HEK293 (cell line): ENCODE data around the gene OSBP2.

Source experiments
- HOXD13 ChIP-seq: sonication (generic); formaldehyde crosslinking; IDR thresholded peaks from 2 replicates; pipeline ENCODE4 v1.8.0; 2022; ENCODE audit warnings: missing genetic modification reagents, borderline replicate concordance
- KLF16 ChIP-seq: fragments of 450-650 bp; formaldehyde crosslinking; IDR thresholded peaks from 2 replicates; pipeline ENCODE4 v1.5.1; 2017; ENCODE audit warnings: missing biosample characterization, missing genetic modification characterization
- KLF17 ChIP-seq: fragments of 450-650 bp; formaldehyde crosslinking; IDR thresholded peaks from 2 replicates; pipeline ENCODE4 v1.5.1; 2016; ENCODE audit warnings: missing biosample characterization, missing genetic modification characterization
- KLF8 ChIP-seq: fragments of 450-650 bp; formaldehyde crosslinking; IDR thresholded peaks from 2 replicates; pipeline ENCODE4 v1.5.1; 2016; ENCODE audit warnings: missing biosample characterization, missing genetic modification characterization
- MYNN ChIP-seq: fragments of 450-650 bp; formaldehyde crosslinking; IDR thresholded peaks from 2 replicates; pipeline ENCODE4 v1.5.1; 2016; ENCODE audit warnings: missing biosample characterization, missing genetic modification characterization, borderline replicate concordance
- OVOL3 ChIP-seq: fragments of 450-650 bp; formaldehyde crosslinking; IDR thresholded peaks from 2 replicates; pipeline ENCODE4 v1.5.1; 2016; ENCODE audit warnings: missing biosample characterization, missing genetic modification characterization
- PATZ1 ChIP-seq: fragments of 450-650 bp; formaldehyde crosslinking; IDR thresholded peaks from 2 replicates; pipeline ENCODE4 v1.5.1; 2016; ENCODE audit warnings: missing biosample characterization, missing genetic modification characterization
- PRDM10 ChIP-seq: fragments of 450-650 bp; formaldehyde crosslinking; IDR thresholded peaks from 2 replicates; pipeline ENCODE4 v1.5.1; 2016; ENCODE audit warnings: missing biosample characterization, missing genetic modification characterization
- SP3 ChIP-seq: fragments of 450-650 bp; formaldehyde crosslinking; IDR thresholded peaks from 2 replicates; pipeline ENCODE4 v1.5.1; 2016; ENCODE audit warnings: missing biosample characterization, missing genetic modification characterization
- SP7 ChIP-seq: fragments of 450-650 bp; formaldehyde crosslinking; IDR thresholded peaks from 2 replicates; pipeline ENCODE4 v1.5.1; 2016; ENCODE audit warnings: missing biosample characterization, missing genetic modification characterization
- WT1 ChIP-seq: fragments of 450-650 bp; formaldehyde crosslinking; IDR thresholded peaks from 2 replicates; pipeline ENCODE4 v1.5.1; 2016; ENCODE audit warnings: missing biosample characterization, missing genetic modification characterization
- ZBTB10 ChIP-seq: fragments of 450-650 bp; formaldehyde crosslinking; IDR thresholded peaks from 2 replicates; pipeline ENCODE4 v1.5.1; 2016; ENCODE audit warnings: missing biosample characterization, missing genetic modification characterization
- ZEB2 ChIP-seq: fragments of 450-650 bp; formaldehyde crosslinking; IDR thresholded peaks from 2 replicates; pipeline ENCODE4 v1.5.1; 2016; ENCODE audit warnings: missing biosample characterization, missing genetic modification characterization
- ZNF140 ChIP-seq: fragments of 450-650 bp; formaldehyde crosslinking; IDR thresholded peaks from 2 replicates; pipeline ENCODE4 v1.5.1; 2016; ENCODE audit warnings: missing biosample characterization, missing genetic modification characterization
- ZNF16 ChIP-seq: fragments of 450-650 bp; formaldehyde crosslinking; IDR thresholded peaks from 2 replicates; pipeline ENCODE4 v1.5.1; 2016; ENCODE audit warnings: low read depth, missing biosample characterization, missing genetic modification characterization
- ZNF221 ChIP-seq: fragments of 450-650 bp; formaldehyde crosslinking; IDR thresholded peaks from 2 replicates; pipeline ENCODE4 v1.5.1; 2017; ENCODE audit warnings: missing biosample characterization, missing genetic modification characterization, borderline replicate concordance
- ZNF266 ChIP-seq: fragments of 450-650 bp; formaldehyde crosslinking; IDR thresholded peaks from 2 replicates; pipeline ENCODE4 v1.5.1; 2016; ENCODE audit warnings: missing biosample characterization, missing genetic modification characterization, low read depth
- ZNF274 ChIP-seq, 2 experiments: fragments of 200-500 bp in 1 of 2; fragments of 450-650 bp in 1 of 2; sonication (Bioruptor generic) in 1 of 2; formaldehyde crosslinking in 1 of 2; IDR thresholded peaks; 2 replicates each; pipeline versions ENCODE4 v1.5.1 to v1.6.1; 2014 to 2016; ENCODE audit warnings: borderline replicate concordance in 1 of 2, inconsistent platforms in 1 of 2, low read length in 1 of 2, missing biosample characterization in 1 of 2, missing genetic modification characterization in 1 of 2
- ZNF404 ChIP-seq: fragments of 450-650 bp; formaldehyde crosslinking; IDR thresholded peaks from 2 replicates; pipeline ENCODE4 v1.5.1; 2017; ENCODE audit warnings: missing biosample characterization, missing genetic modification characterization
- ZNF488 ChIP-seq: fragments of 450-650 bp; formaldehyde crosslinking; IDR thresholded peaks from 2 replicates; pipeline ENCODE4 v1.5.1; 2016; ENCODE audit warnings: missing biosample characterization, missing genetic modification characterization
- ZNF544 ChIP-seq: fragments of 450-650 bp; formaldehyde crosslinking; IDR thresholded peaks from 2 replicates; pipeline ENCODE4 v1.5.0; 2017; ENCODE audit warnings: missing biosample characterization, missing genetic modification characterization
- ZNF600 ChIP-seq: fragments of 450-650 bp; formaldehyde crosslinking; IDR thresholded peaks from 2 replicates; pipeline ENCODE4 v1.5.1; 2016; ENCODE audit warnings: missing biosample characterization, missing genetic modification characterization
- ZNF621 ChIP-seq: fragments of 450-650 bp; formaldehyde crosslinking; IDR thresholded peaks from 2 replicates; pipeline ENCODE4 v1.5.1; 2017; ENCODE audit warnings: missing biosample characterization, missing genetic modification characterization
- ZNF623 ChIP-seq: fragments of 450-650 bp; formaldehyde crosslinking; IDR thresholded peaks from 2 replicates; pipeline ENCODE4 v1.5.1; 2016; ENCODE audit warnings: missing biosample characterization, missing genetic modification characterization
- ZNF658 ChIP-seq: fragments of 450-650 bp; formaldehyde crosslinking; IDR thresholded peaks from 2 replicates; pipeline ENCODE4; 2016; ENCODE audit warnings: missing biosample characterization, missing genetic modification characterization
- ZNF747 ChIP-seq: fragments of 450-650 bp; formaldehyde crosslinking; IDR thresholded peaks from 2 replicates; pipeline ENCODE4 v1.5.1; 2016; ENCODE audit warnings: missing biosample characterization, missing genetic modification characterization
- ZNF785 ChIP-seq: fragments of 450-650 bp; formaldehyde crosslinking; IDR thresholded peaks from 2 replicates; pipeline ENCODE4 v1.5.1; 2016; ENCODE audit warnings: missing biosample characterization, missing genetic modification characterization
- ZNF791 ChIP-seq: fragments of 450-650 bp; formaldehyde crosslinking; IDR thresholded peaks from 2 replicates; pipeline ENCODE4 v1.5.1; 2016; ENCODE audit warnings: missing biosample characterization, missing genetic modification characterization

OSBP2 gene

GRCh38 chr22:30802202-30803166 lies 107.8 kb downstream of the OSBP2 start (continued):
- TF ChIP-seq KLF8: peak; percentile 79; the same call in 1 of the 2 replicates
- peak; percentile 77 for TF ChIP-seq KLF17
- no peak for TF ChIP-seq ZBTB10 (tag by site-specific recombination)
- TF ChIP-seq ZNF266: no peak
- TF ChIP-seq OVOL3: no peak
- TF ChIP-seq SP7 (tag by site-specific recombination): peak; percentile 54; the same call in 1 of the 2 replicates
- TF ChIP-seq PRDM10: peak; percentile 92
- TF ChIP-seq KLF16 (tag by site-specific recombination): peak; percentile 78
- TF ChIP-seq ZNF658: no peak
- peak; percentile 54; the same call in 1 of the 2 replicates for TF ChIP-seq SP3
- no peak for TF ChIP-seq ZNF16 (tag by site-specific recombination)
- TF ChIP-seq ZNF791 (tag by site-specific recombination): no peak
- TF ChIP-seq ZNF621 (tag by site-specific recombination): no peak
- no peak for TF ChIP-seq ZNF140 (tag by site-specific recombination)
- TF ChIP-seq ZNF274 (IDR thresholded peaks at IDR 0.05; ENCODE audit: low read length): no peak
- TF ChIP-seq ZNF274 (tag by site-specific recombination; IDR thresholded peaks at IDR 0.05; ENCODE audit: borderline replicate concordance): no peak
- no peak for TF ChIP-seq ZNF221 (tag by site-specific recombination)
- peak; percentile 74 for TF ChIP-seq ZNF600 (tag by site-specific recombination)
- TF ChIP-seq ZNF747 (tag by site-specific recombination): no peak
- no peak for TF ChIP-seq ZNF544 (tag by site-specific recombination)
- TF ChIP-seq ZNF404 (tag by site-specific recombination): no peak
- peak; percentile 21; the same call in 1 of the 2 replicates for TF ChIP-seq WT1 (tag by site-specific recombination)
- peak; percentile 70 for TF ChIP-seq PATZ1 (tag by site-specific recombination)
- TF ChIP-seq ZNF623 (tag by site-specific recombination): no peak
- TF ChIP-seq MYNN (tag by site-specific recombination): no peak
- TF ChIP-seq HOXD13 (CRISPR knock-in tag): no peak
- TF ChIP-seq ZNF785 (tag by site-specific recombination): no peak
- peak; percentile 59 for TF ChIP-seq ZEB2 (tag by site-specific recombination)
- TF ChIP-seq ZNF488 (tag by site-specific recombination): no peak
